Caco-2 (cell line): ENCODE data around the gene TMEM74B. TPM values are rescaled to one million over a fixed set of nuclear protein-coding genes. Genes with fewer than 3 reads are reported as not detected.

Experiments used
- BruUV-seq: library from RNA; stranded (reverse); fragments of 400-500 nt; replicated peaks from 2 replicates; lab custom pipeline; 2021; lab: Mats Ljungman, UMichigan
- CTCF ChIA-PET: fragments of 300-600 bp; sonication (Branson Sonifier 250); formaldehyde crosslinking; loops from one replicate; lab custom pipeline; 2022; ENCODE audit warnings: antibody characterized with exemption; lab: Charles Lee
- POLR2A ChIA-PET: fragments of 300-600 bp; sonication (Branson Sonifier 250); formaldehyde crosslinking; loops from one replicate; lab custom pipeline; 2022; ENCODE audit warnings: antibody characterized with exemption; lab: Charles Lee
- DNase-seq, 2 experiments: peaks; one replicate each; pipeline versions ENCODE4 v3.0.0 to v3.0.0-alpha.2; 2020 to 2022
- H3K27me3 ChIP-seq: replicated peaks from 2 replicates; pipeline ENCODE4 v1.6.0; 2011; ENCODE audit warnings: low read length; ENCODE audit not compliant: control insufficient read depth, insufficient read depth
- H3K36me3 ChIP-seq: 2 replicates; pipeline ENCODE4 v1.5.1; 2011; ENCODE audit warnings: low read length; ENCODE audit not compliant: control insufficient read depth, insufficient read depth
- H3K4me1 ChIP-seq: fragments of 250-450 bp; sonication (Bioruptor Pico); 2 replicates; pipeline ENCODE4 v1.5.1; 2020; ENCODE audit warnings: mild to moderate bottlenecking
- H3K4me3 ChIP-seq: 2 replicates; pipeline ENCODE4 v1.5.1; 2011; ENCODE audit warnings: low read depth, mild to moderate bottlenecking, control low read depth, low read length
- H3K9me3 ChIP-seq: fragments of 250-450 bp; sonication (Bioruptor Pico); 2 replicates; pipeline ENCODE4 v1.5.1; 2020; ENCODE audit warnings: mild to moderate bottlenecking, moderate library complexity
- H3K27ac Mint-ChIP-seq: one replicate; pipeline ENCODE4 v1.8.0; 2022; ENCODE audit warnings: mixed read lengths; ENCODE audit not compliant: unreplicated experiment
- H3K27me3 Mint-ChIP-seq: one replicate; pipeline ENCODE4 v1.8.0; 2022; ENCODE audit warnings: mixed read lengths; ENCODE audit not compliant: insufficient read depth, unreplicated experiment
- H3K36me3 Mint-ChIP-seq: one replicate; pipeline ENCODE4 v1.8.0; 2022; ENCODE audit warnings: mild to moderate bottlenecking, mixed read lengths; ENCODE audit not compliant: insufficient read depth, unreplicated experiment
- H3K4me1 Mint-ChIP-seq: one replicate; pipeline ENCODE4 v1.8.0; 2022; ENCODE audit warnings: low read depth, mixed read lengths; ENCODE audit not compliant: unreplicated experiment
- H3K4me3 Mint-ChIP-seq: one replicate; pipeline ENCODE4 v1.8.0; 2022; ENCODE audit warnings: mild to moderate bottlenecking, moderate library complexity, mixed read lengths; ENCODE audit not compliant: unreplicated experiment
- H3K9me3 Mint-ChIP-seq: one replicate; pipeline ENCODE4 v1.8.0; 2022; ENCODE audit warnings: mixed read lengths; ENCODE audit not compliant: unreplicated experiment
- CTCF ChIP-seq, 2 experiments: fragments of 200-600 bp in 1 of 2; IDR thresholded peaks; 1 replicate in 1 of 2; 2 replicates in 1 of 2; pipeline versions ENCODE4 v1.5.1 to v1.8.0; 2011 to 2022; ENCODE audit warnings: antibody characterized with exemption in 1 of 2, control low read depth in 1 of 2, inconsistent platforms in 1 of 2, low read depth in 1 of 2, low read length in 1 of 2, mild to moderate bottlenecking in 1 of 2, moderate library complexity in 1 of 2; ENCODE audit not compliant: insufficient read depth in 1 of 2, severe bottlenecking in 1 of 2, unreplicated experiment in 1 of 2
- intact Hi-C: fragments of 100-400 bp; cut with micrococcal nuclease; formaldehyde crosslinking; loops from one replicate; pipeline ENCODE4 v1.10.0; 2022; ENCODE audit not compliant: unreplicated experiment
- total RNA-seq: library from RNA; stranded (reverse); gene quantifications from 2 replicates; pipeline ENCODE4 v1.2.3, GENCODE V29; 2022

TMEM74B gene
- total RNA-seq, 1 experiment from 2014 or later = 6.9 TPM

GRCh38 chr20:1180949-1181348 lies 3.8 kb downstream of the TMEM74B start:
- TF ChIP-seq CTCF (IDR thresholded peaks at IDR 0.05; ENCODE audit: insufficient read depth in 1 of 2, low read depth in 1 of 2, low read length in 1 of 2, severe bottlenecking in 1 of 2, unreplicated experiment in 1 of 2) = no peak
- Mint-ChIP-seq H3K4me1 (no peaks in the 10 kb centered on the region), H3K36me3 (peaks cover 10% of the 10 kb centered on the region), H3K27ac (no peak overlapping the region), H3K4me3 (no peak overlapping the region), H3K27me3 (no peaks in the 10 kb centered on the region), H3K9me3 (no peaks in the 10 kb centered on the region)
- H3K36me3 ChIP-seq = no peaks in the 10 kb centered on the region
- no peaks in the 10 kb centered on the region for H3K9me3 ChIP-seq
- ChIA-PET CTCF (no interaction called here), POLR2A (no interaction called here)
- H3K27me3 ChIP-seq = no peaks in the 10 kb centered on the region
- intact Hi-C loops = loop anchor here (10.0 kb wide), 1 partner anchor 366 kb away; no protein-coding TSS in a partner anchor
- H3K4me1 ChIP-seq = peaks cover 2% of the 10 kb centered on the region
- H3K4me3 ChIP-seq = no peak overlapping the region
- no peak for DNase-seq
- no TSS peak for BruUV-seq

GRCh38 chr20:1178623-1179022 lies 6.2 kb downstream of the TMEM74B start:
- DNase-seq = no peak
- CTCF ChIA-PET = no interaction called here
- no peaks in the 10 kb centered on the region for H3K4me1 Mint-ChIP-seq
- H3K4me3 Mint-ChIP-seq = no peak overlapping the region
- Histone ChIP-seq H3K4me3 (no peak overlapping the region), H3K36me3 (no peaks in the 10 kb centered on the region), H3K9me3 (no peaks in the 10 kb centered on the region), H3K4me1 (no peaks in the 10 kb centered on the region), H3K27me3 (no peaks in the 10 kb centered on the region)
- TF ChIP-seq CTCF (IDR thresholded peaks at IDR 0.05; ENCODE audit: insufficient read depth in 1 of 2, low read depth in 1 of 2, low read length in 1 of 2, severe bottlenecking in 1 of 2, unreplicated experiment in 1 of 2) = no peak
- POLR2A ChIA-PET = no interaction called here
- BruUV-seq = no TSS peak
- H3K9me3 Mint-ChIP-seq = no peaks in the 10 kb centered on the region
- no peak overlapping the region for H3K27ac Mint-ChIP-seq
- H3K36me3 Mint-ChIP-seq = peaks cover 7% of the 10 kb centered on the region
- H3K27me3 Mint-ChIP-seq = no peaks in the 10 kb centered on the region
- intact Hi-C loops = no loop called here

- no peaks in the 10 kb centered on the region for H3K4me1 Mint-ChIP-seq
- Histone ChIP-seq H3K9me3 (no peaks in the 10 kb centered on the region), H3K36me3 (no peaks in the 10 kb centered on the region), H3K4me3 (no peak overlapping the region), H3K4me1 (no peaks in the 10 kb centered on the region), H3K27me3 (no peaks in the 10 kb centered on the region)
- H3K27me3 Mint-ChIP-seq = no peaks in the 10 kb centered on the region
- H3K9me3 Mint-ChIP-seq = no peaks in the 10 kb centered on the region
- CTCF ChIA-PET = interaction anchor here (1.3 kb wide), 1 partner anchor 35 kb away, joined by 4 read pairs; no protein-coding TSS in a partner anchor
- POLR2A ChIA-PET = no interaction called here
- intact Hi-C loops = no loop called here
- DNase-seq = no peak
- peaks cover 12% of the 10 kb centered on the region for H3K36me3 Mint-ChIP-seq
- H3K27ac Mint-ChIP-seq = no peak overlapping the region
- H3K4me3 Mint-ChIP-seq = no peak overlapping the region
- no TSS peak for BruUV-seq
- TF ChIP-seq CTCF (IDR thresholded peaks at IDR 0.05; ENCODE audit: insufficient read depth in 1 of 2, low read depth in 1 of 2, low read length in 1 of 2, severe bottlenecking in 1 of 2, unreplicated experiment in 1 of 2) = no peak
These were observed 6.7 kb downstream of the TMEM74B start for GRCh38 chr20:1178103-1178502.
